K562 treated with DMSO at 1 percent for 48 hours (cell line): ENCODE measurements around the gene NEU1. TPM values are rescaled to one million over a fixed set of nuclear protein-coding genes. Genes with fewer than 3 reads are reported as not detected.

ENCODE experiments used
- total RNA-seq: library from RNA; unstranded; fragments of 300-600 nt; gene quantifications from 2 replicates; pipeline ENCODE4 v1.2.3, GENCODE V29; 2022; ENCODE audit warnings: low replicate concordance; ENCODE audit errors: extremely low read depth

The NEU1 gene
- 455 TPM in 1 of 2 replicates, not detected in the other for total RNA-seq

GRCh38 chr6:31862344-31863235 lies at the start of gene NEU1:
Gene NEU1, minus strand, starts transcription at chr6:31862821. Its CDS starts 45 bp downstream, at chr6:31862776.

GRCh38 chr6:31901953-31902643 lies 39.5 kb upstream of the NEU1 start, which contains the start of gene ZBTB12:
Gene ZBTB12, minus strand, starts transcription at chr6:31902086. Its CDS starts 781 bp downstream, at chr6:31901305.

GRCh38 chr6:31897612-31898382 lies 35.2 kb upstream of the NEU1 start, which contains the start of gene EHMT2:
Gene EHMT2, minus strand, starts transcription at chr6:31897698. Its CDS starts 21 bp downstream, at chr6:31897677.

GRCh38 chr6:31878726-31879125 lies 16.1 kb upstream of the NEU1 start, which contains the start of gene SLC44A4:
Gene SLC44A4, minus strand, starts transcription at chr6:31878997. Its CDS starts 17 bp downstream, at chr6:31878980.

GRCh38 chr6:31827286-31828079 lies 35.1 kb downstream of the NEU1 start, which contains the start of gene HSPA1B:
Gene HSPA1B, plus strand, starts transcription at chr6:31827738. Its CDS starts 213 bp downstream, at chr6:31827951.

GRCh38 chr6:31815025-31815838 lies 47.4 kb downstream of the NEU1 start, which contains the start of the genes HSPA1A and HSPA1L:
Gene HSPA1A, plus strand, starts transcription at chr6:31815543. Its CDS starts 214 bp downstream, at chr6:31815757.
Gene HSPA1L, minus strand, starts transcription at chr6:31815283. Its CDS starts 3,311 bp downstream, at chr6:31811972.

Other genes starting within 250 kb of the NEU1 start
- not detected in 2 replicates for gene AIF1, start 247.6 kb downstream of the NEU1 start, total RNA-seq
- 599 TPM in 1 of 2 replicates, not detected in the other for gene PRRC2A, start 242.1 kb downstream of the NEU1 start, total RNA-seq
- gene BAG6, start 210.2 kb downstream of the NEU1 start, total RNA-seq: 212 TPM in 1 of 2 replicates, not detected in the other
- not detected in 2 replicates for gene APOM, start 206.9 kb downstream of the NEU1 start, total RNA-seq
- gene C6orf47, start 202.0 kb downstream of the NEU1 start, total RNA-seq: not detected in 2 replicates
- gene GPANK1, start 197.8 kb downstream of the NEU1 start, total RNA-seq: not detected in 2 replicates
- gene CSNK2B, start 196.7 kb downstream of the NEU1 start, total RNA-seq: 596 TPM in 1 of 2 replicates, not detected in the other
- not detected in 2 replicates for gene LY6G5B, start 192.8 kb downstream of the NEU1 start, total RNA-seq
- gene LY6G5C, start 181.8 kb downstream of the NEU1 start, total RNA-seq: not detected in 2 replicates
- gene ABHD16A, start 159.5 kb downstream of the NEU1 start, total RNA-seq: not detected in 2 replicates
- not detected in 2 replicates for gene LY6G6F, start 156.0 kb downstream of the NEU1 start, total RNA-seq
- not detected in 2 replicates for gene LY6G6D, start 147.5 kb downstream of the NEU1 start, total RNA-seq
- not detected in 2 replicates for gene LY6G6C, start 141.1 kb downstream of the NEU1 start, total RNA-seq
- gene MPIG6B, start 139.4 kb downstream of the NEU1 start, total RNA-seq: not detected in 2 replicates
- gene DDAH2, start 133.5 kb downstream of the NEU1 start, total RNA-seq: not detected in 2 replicates
- gene CLIC1, start 126.3 kb downstream of the NEU1 start, total RNA-seq: 1,281 TPM in 1 of 2 replicates, not detected in the other
- gene MSH5, start 122.8 kb downstream of the NEU1 start, total RNA-seq: not detected in 2 replicates
- not detected in 2 replicates for gene SAPCD1, start 100.2 kb downstream of the NEU1 start, total RNA-seq
- gene VWA7, start 85.5 kb downstream of the NEU1 start, total RNA-seq: not detected in 2 replicates
- gene VARS1, start 67.1 kb downstream of the NEU1 start, total RNA-seq: 668 TPM in 1 of 2 replicates, not detected in the other
- not detected in 2 replicates for gene LSM2, start 55.9 kb downstream of the NEU1 start, total RNA-seq
- not detected in 2 replicates for gene HSPA1L, start 47.5 kb downstream of the NEU1 start, total RNA-seq
- not detected in 2 replicates for gene HSPA1A, start 47.3 kb downstream of the NEU1 start, total RNA-seq
- 760 TPM in 1 of 2 replicates, not detected in the other for gene HSPA1B, start 35.1 kb downstream of the NEU1 start, total RNA-seq
- not detected in 2 replicates for gene SLC44A4, start 16.2 kb upstream of the NEU1 start, total RNA-seq
- gene EHMT2, start 34.9 kb upstream of the NEU1 start, total RNA-seq: not detected in 2 replicates
- not detected in 2 replicates for gene ZBTB12, start 39.3 kb upstream of the NEU1 start, total RNA-seq
- not detected in 2 replicates for gene C2, start 64.9 kb upstream of the NEU1 start, total RNA-seq
- gene CFB, start 83.3 kb upstream of the NEU1 start, total RNA-seq: not detected in 2 replicates
- not detected in 2 replicates for gene NELFE, start 96.2 kb upstream of the NEU1 start, total RNA-seq
- not detected in 2 replicates for gene SKIC2, start 96.4 kb upstream of the NEU1 start, total RNA-seq
- 217 TPM in 1 of 2 replicates, not detected in the other for gene DXO, start 109.3 kb upstream of the NEU1 start, total RNA-seq
- not detected in 2 replicates for gene C4A, start 119.2 kb upstream of the NEU1 start, total RNA-seq
- gene C4B, start 152.0 kb upstream of the NEU1 start, total RNA-seq: not detected in 2 replicates
- gene CYP21A2, start 175.6 kb upstream of the NEU1 start, total RNA-seq: not detected in 2 replicates
- gene TNXB, start 246.5 kb upstream of the NEU1 start, total RNA-seq: not detected in 2 replicates